A673 (cell line): ENCODE measurements around the gene THBS2. TPM values are rescaled to one million over a fixed set of nuclear protein-coding genes. Genes with fewer than 3 reads are reported as not detected.

Source experiments
- BruUV-seq: library from RNA; stranded (reverse); fragments of 400-500 nt; replicated peaks from 2 replicates; lab custom pipeline; 2021; lab: Mats Ljungman, UMichigan
- CTCF ChIA-PET: fragments of 300-600 bp; sonication (Branson Sonifier 250); formaldehyde crosslinking; loops from one replicate; lab custom pipeline; 2022; ENCODE audit warnings: antibody characterized with exemption; lab: Charles Lee
- POLR2A ChIA-PET: fragments of 300-600 bp; sonication (Branson Sonifier 250); formaldehyde crosslinking; loops from one replicate; lab custom pipeline; 2022; ENCODE audit warnings: antibody characterized with exemption; ENCODE audit not compliant: low non-redundant PET; lab: Charles Lee
- DNase-seq: peaks from one replicate; pipeline ENCODE4 v3.0.0-alpha.2; 2015; ENCODE audit warnings: low spot score
- H3K27ac ChIP-seq: fragments of 200-600 bp; sonication (generic); 2 replicates; pipeline ENCODE4 v1.5.1; 2016; ENCODE audit warnings: mixed run types, low read depth, mild to moderate bottlenecking, mixed read lengths, antibody characterized with exemption, low read length; ENCODE audit not compliant: poor library complexity, severe bottlenecking
- H3K27me3 ChIP-seq: fragments of 200-600 bp; sonication (generic); replicated peaks from 2 replicates; pipeline ENCODE4 v1.6.1; 2017; ENCODE audit warnings: mixed run types, low read depth, mild to moderate bottlenecking, mixed read lengths, antibody characterized with exemption, low read length; ENCODE audit not compliant: insufficient read depth, poor library complexity
- H3K36me3 ChIP-seq: fragments of 200-600 bp; sonication (generic); 2 replicates; pipeline ENCODE4 v1.6.1; 2016; ENCODE audit warnings: mixed run types, mild to moderate bottlenecking, mixed read lengths, antibody characterized with exemption, low read length; ENCODE audit not compliant: insufficient read depth, poor library complexity, severe bottlenecking
- H3K4me1 ChIP-seq: fragments of 200-600 bp; sonication (generic); 2 replicates; pipeline ENCODE4 v1.6.1; 2017; ENCODE audit warnings: mixed run types, mild to moderate bottlenecking, mixed read lengths, antibody characterized with exemption, low read length; ENCODE audit not compliant: insufficient read depth, poor library complexity, severe bottlenecking
- H3K4me3 ChIP-seq: fragments of 200-600 bp; sonication (generic); 2 replicates; pipeline ENCODE4 v1.5.1; 2016; ENCODE audit warnings: low read depth, mixed run types, mild to moderate bottlenecking, mixed read lengths, low read length; ENCODE audit not compliant: poor library complexity, severe bottlenecking
- H3K9me3 ChIP-seq: fragments of 200-600 bp; sonication (generic); 2 replicates; pipeline ENCODE4 v1.6.1; 2016; ENCODE audit warnings: mixed run types, low read depth, mild to moderate bottlenecking, mixed read lengths, antibody characterized with exemption, low read length; ENCODE audit not compliant: poor library complexity, severe bottlenecking
- CTCF ChIP-seq: fragments of 300-800, 200-600 bp; sonication (generic); conservative IDR thresholded peaks from 2 replicates; pipeline ENCODE4 v1.5.1; 2017; ENCODE audit warnings: low read depth, mild to moderate bottlenecking, antibody characterized with exemption, low read length, moderate library complexity, mixed read lengths
- EZH2 ChIP-seq: fragments of 200-600 bp; sonication (generic); IDR thresholded peaks from 2 replicates; pipeline ENCODE4 v1.6.1; 2017; ENCODE audit warnings: borderline replicate concordance, low read depth, mild to moderate bottlenecking, mixed read lengths, antibody characterized with exemption, low read length; ENCODE audit not compliant: poor library complexity, severe bottlenecking
- intact Hi-C: fragments of 100-400 bp; cut with micrococcal nuclease; formaldehyde crosslinking; loops from one replicate; pipeline ENCODE4 v1.10.0; 2022; ENCODE audit not compliant: unreplicated experiment
- total RNA-seq: library from RNA; stranded (reverse); gene quantifications from 2 replicates; pipeline ENCODE4 v1.2.3, GENCODE V29; 2021

Gene THBS2
- total RNA-seq, 1 experiment from 2014 or later, result 0.13 TPM

DNA sequence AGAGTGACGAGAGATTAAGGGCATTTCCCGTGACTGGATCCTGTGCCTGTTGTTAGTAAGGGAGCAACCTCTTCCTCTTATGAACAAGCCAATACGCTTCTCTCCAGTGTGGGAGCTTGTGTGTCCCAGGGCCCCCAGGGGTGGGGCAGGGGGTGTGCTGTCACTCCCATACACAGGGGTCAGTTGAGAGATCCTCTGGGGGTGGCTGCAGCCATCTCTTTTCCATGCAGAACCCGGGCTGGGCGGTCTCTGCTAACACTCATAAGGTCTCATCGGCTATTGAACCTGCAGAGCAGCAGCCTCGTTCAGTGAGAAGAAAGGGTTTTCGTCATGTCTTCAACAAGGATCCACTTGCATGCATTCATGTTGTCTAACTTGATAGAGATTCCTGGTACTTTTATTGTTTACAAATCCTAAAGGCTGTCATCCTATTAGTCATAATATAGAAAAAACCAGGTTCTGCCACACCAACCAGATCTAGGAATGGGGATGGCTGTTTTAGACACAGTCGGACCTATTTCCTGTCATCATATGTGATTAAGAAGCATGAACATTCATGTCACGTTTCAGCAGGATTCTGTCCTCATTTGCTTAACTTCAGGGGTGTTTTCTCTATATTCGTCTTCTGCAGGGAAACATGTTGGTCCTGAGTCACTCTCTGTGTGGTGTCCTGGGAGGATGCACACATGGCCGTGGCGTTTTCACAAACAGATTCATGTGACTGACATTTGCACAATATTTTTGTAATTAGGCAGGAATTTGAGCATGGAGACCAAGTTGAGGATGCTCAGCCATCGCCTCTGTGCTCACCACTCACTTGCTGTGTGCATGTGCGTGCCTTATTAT, 13.3 kb upstream of the THBS2 start:
- TF ChIP-seq CTCF, result no peak
- no peak for TF ChIP-seq EZH2
- Histone ChIP-seq H3K27me3 (no peaks in the 10 kb centered on the region), H3K4me1 (no peaks in the 10 kb centered on the region), H3K36me3 (no peaks in the 10 kb centered on the region), H3K9me3 (no peaks in the 10 kb centered on the region), H3K4me3 (no peak overlapping the region), H3K27ac (no peak overlapping the region)
- ChIA-PET POLR2A (no interaction called here), CTCF (no interaction called here)
- no TSS peak for BruUV-seq
- intact Hi-C loops, result no loop called here
- DNase-seq, result peak; percentile 21

DNA sequence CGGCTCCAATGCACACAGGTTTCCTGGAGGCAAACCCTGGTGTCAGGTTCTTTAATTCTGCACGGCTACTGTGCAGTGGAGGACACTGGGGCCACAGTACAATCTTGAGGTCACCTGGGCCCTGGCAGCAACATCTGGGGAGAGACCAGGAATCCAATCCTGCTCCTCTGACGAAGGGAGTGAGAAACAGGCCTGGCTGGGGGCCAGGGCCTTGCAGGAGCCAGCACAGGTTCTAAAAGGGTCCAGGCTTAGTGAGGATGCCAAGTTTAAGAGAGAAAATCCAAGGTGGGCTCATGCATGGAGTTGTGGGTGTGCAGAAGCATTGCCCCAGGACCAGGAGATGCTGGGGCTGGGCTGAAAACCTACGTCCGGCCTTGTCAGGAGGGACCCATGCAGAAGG, 12.6 kb upstream of the THBS2 start:
- Histone ChIP-seq H3K27ac (no peak overlapping the region), H3K36me3 (no peaks in the 10 kb centered on the region), H3K27me3 (no peaks in the 10 kb centered on the region), H3K9me3 (no peaks in the 10 kb centered on the region), H3K4me3 (no peak overlapping the region), H3K4me1 (no peaks in the 10 kb centered on the region)
- intact Hi-C loops, result no loop called here
- TF ChIP-seq CTCF, result no peak
- TF ChIP-seq EZH2, result no peak
- no TSS peak for BruUV-seq
- no peak for DNase-seq
- ChIA-PET CTCF (no interaction called here), POLR2A (no interaction called here)

DNA sequence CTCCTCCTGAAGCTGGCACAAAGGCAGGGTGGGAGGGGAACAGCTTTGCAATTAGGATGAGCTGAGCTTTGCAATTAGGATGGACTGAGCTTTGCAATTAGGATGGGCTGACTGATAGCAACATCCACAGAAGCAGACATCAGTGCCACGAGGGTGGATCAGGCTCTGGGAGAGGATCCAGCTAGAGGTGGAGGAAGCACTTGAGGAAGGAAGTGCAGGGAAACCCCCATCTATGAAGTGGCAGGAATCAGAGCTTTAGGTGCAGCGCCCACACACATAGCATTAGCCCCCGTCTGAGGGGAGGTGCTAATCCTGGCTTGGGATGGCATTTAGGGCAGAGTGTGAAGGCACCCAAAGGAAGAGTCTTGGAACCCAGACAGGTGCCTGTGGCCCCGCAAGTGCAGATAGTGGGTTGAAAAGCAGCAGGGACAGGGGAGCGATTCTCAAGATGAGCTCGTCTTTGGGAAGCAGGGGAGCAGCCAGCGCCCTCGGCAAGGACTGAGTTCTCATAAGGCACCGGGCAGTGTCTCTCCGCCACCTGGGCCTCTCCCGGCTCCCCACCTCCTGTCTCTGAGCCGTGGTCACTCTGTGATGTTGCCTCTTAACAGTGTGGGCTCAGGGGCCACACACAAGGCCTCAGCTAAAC, 12.0 kb upstream of the THBS2 start:
- no peak for DNase-seq
- Histone ChIP-seq H3K9me3 (no peaks in the 10 kb centered on the region), H3K27me3 (no peaks in the 10 kb centered on the region), H3K4me1 (no peaks in the 10 kb centered on the region), H3K27ac (no peak overlapping the region), H3K4me3 (no peak overlapping the region), H3K36me3 (no peaks in the 10 kb centered on the region)
- ChIA-PET CTCF (no interaction called here), POLR2A (no interaction called here)
- BruUV-seq, result no TSS peak
- no peak for TF ChIP-seq CTCF
- no peak for TF ChIP-seq EZH2
- intact Hi-C loops, result no loop called here
